ENCODE results near the gene MTNR1B. TPM values are rescaled to one million over a fixed set of nuclear protein-coding genes. Genes with fewer than 3 reads are reported as not detected.

The MTNR1B gene
- total RNA-seq, 4 donors from 2014 or later = not detected

- TF ChIP-seq EP300 (IDR thresholded peaks at IDR 0.05) = no peak
- no peak for TF ChIP-seq POLR2A (IDR thresholded peaks at IDR 0.05)
- no peak for TF ChIP-seq CTCF (IDR thresholded peaks at IDR 0.05)
- TF ChIP-seq POLR2AphosphoS5 (IDR thresholded peaks at IDR 0.05) = no peak
- WGBS = 82% methylated on average over 5 of the region's 5 CpGs
- DNase-seq (ENCODE audit: low spot score in 2 of 2) = no peak
Observed at GRCh38 chr11:92954003-92954402, 15.4 kb upstream of the MTNR1B start.

GRCh38 chr11:92955860-92956259 is 13.6 kb upstream of the MTNR1B start:
- H3K27me3 ChIP-seq = no peaks in the 10 kb centered on the region
- H3K27ac ChIP-seq = no peak overlapping the region
- no peaks in the 10 kb centered on the region for H3K4me1 ChIP-seq
- H3K9me3 ChIP-seq = no peaks in the 10 kb centered on the region
- TF ChIP-seq POLR2A (IDR thresholded peaks at IDR 0.05) (no peak), CTCF (IDR thresholded peaks at IDR 0.05) (no peak), EP300 (IDR thresholded peaks at IDR 0.05) (no peak), POLR2AphosphoS5 (IDR thresholded peaks at IDR 0.05) (no peak)
- no peak overlapping the region for H3K4me3 ChIP-seq
- no peaks in the 10 kb centered on the region for H3K36me3 ChIP-seq
- DNase-seq (ENCODE audit: low spot score in 2 of 2) = no peak

More at GRCh38 chr11:92954003-92954402, 15.4 kb upstream of the MTNR1B start:
- Histone ChIP-seq H3K27me3 (no peaks in the 10 kb centered on the region), H3K36me3 (no peaks in the 10 kb centered on the region), H3K9me3 (no peaks in the 10 kb centered on the region), H3K27ac (no peak overlapping the region), H3K4me1 (no peaks in the 10 kb centered on the region), H3K4me3 (no peak overlapping the region)

- H3K27ac ChIP-seq = no peak overlapping the region
- DNase-seq (ENCODE audit: low spot score in 2 of 2) = no peak
- H3K9me3 ChIP-seq = no peaks in the 10 kb centered on the region
- H3K27me3 ChIP-seq = no peaks in the 10 kb centered on the region
- H3K4me1 ChIP-seq = peaks cover 3% of the 10 kb centered on the region
- 41% methylated on average over 1 of the region's 1 CpG for WGBS
- no peak for TF ChIP-seq CTCF (IDR thresholded peaks at IDR 0.05)
- no peak overlapping the region for H3K4me3 ChIP-seq
- H3K36me3 ChIP-seq = no peaks in the 10 kb centered on the region
Observed at GRCh38 chr11:92960886-92961285, 8.6 kb upstream of the MTNR1B start.

GRCh38 chr11:92962446-92962845 is 7.0 kb upstream of the MTNR1B start:
- Histone ChIP-seq H3K4me1 (peaks cover 3% of the 10 kb centered on the region), H3K27ac (no peak overlapping the region), H3K27me3 (no peaks in the 10 kb centered on the region), H3K4me3 (no peak overlapping the region), H3K9me3 (no peaks in the 10 kb centered on the region), H3K36me3 (no peaks in the 10 kb centered on the region)
- no peak for TF ChIP-seq CTCF (IDR thresholded peaks at IDR 0.05)
- TF ChIP-seq POLR2A (IDR thresholded peaks at IDR 0.05) = no peak
- TF ChIP-seq EP300 (IDR thresholded peaks at IDR 0.05) = no peak
- TF ChIP-seq POLR2AphosphoS5 (IDR thresholded peaks at IDR 0.05) = no peak
- DNase-seq (ENCODE audit: low spot score in 2 of 2) = no peak
- WGBS = 63% methylated on average over 1 of the region's 1 CpG

- TF ChIP-seq CTCF (IDR thresholded peaks at IDR 0.05) = no peak
- TF ChIP-seq POLR2AphosphoS5 (IDR thresholded peaks at IDR 0.05) = no peak
- TF ChIP-seq POLR2A (IDR thresholded peaks at IDR 0.05) = no peak
- no peak for TF ChIP-seq EP300 (IDR thresholded peaks at IDR 0.05)
- no peaks in the 10 kb centered on the region for H3K36me3 ChIP-seq
- 46% methylated on average over 8 of the region's 8 CpGs for WGBS
- no peak overlapping the region for H3K4me3 ChIP-seq
- H3K27ac ChIP-seq = no peak overlapping the region
- peaks cover 10% of the 10 kb centered on the region for H3K27me3 ChIP-seq
- H3K4me1 ChIP-seq = peaks cover 4% of the 10 kb centered on the region
- H3K9me3 ChIP-seq = no peaks in the 10 kb centered on the region
- no peak for DNase-seq (ENCODE audit: low spot score in 2 of 2)
Observed at GRCh38 chr11:92964471-92964870, 5.0 kb upstream of the MTNR1B start.
